Measurements from ENCODE around the gene KCNQ5. TPM values are rescaled to one million over a fixed set of nuclear protein-coding genes. Genes with fewer than 3 reads are reported as not detected.

The KCNQ5 gene
- total RNA-seq, 1 donor from 2014 or later: 10.1 TPM

DNA sequence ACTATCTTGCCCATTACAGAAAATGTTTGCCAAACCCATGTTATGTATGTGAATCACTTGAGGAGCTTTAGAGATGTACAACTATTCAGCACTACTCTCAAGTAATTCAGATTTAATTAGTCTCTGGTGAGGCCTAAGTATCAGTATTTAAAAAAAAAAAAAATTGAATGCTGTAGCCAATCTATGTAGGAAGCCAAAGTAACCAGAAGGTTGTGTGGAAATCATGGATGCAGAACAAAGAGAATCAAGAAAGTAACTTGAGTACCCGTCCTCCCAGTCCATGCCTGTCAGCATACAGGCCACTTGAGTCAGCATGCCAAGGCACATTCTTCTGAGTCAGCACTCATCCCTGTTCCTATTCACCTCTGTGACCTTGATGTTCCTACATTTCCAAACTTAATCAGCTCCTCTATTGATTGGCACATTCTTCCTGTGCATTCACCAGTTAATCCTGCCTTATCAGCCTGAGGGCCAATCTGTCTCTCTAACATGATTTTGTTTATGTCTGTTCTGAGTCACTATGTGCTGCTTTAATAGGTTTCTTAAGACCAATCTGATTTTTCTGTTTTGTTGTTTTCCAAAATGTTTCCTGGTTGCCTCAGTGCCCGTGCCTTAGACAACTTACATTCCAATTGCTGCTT is 165.6 kb downstream of the KCNQ5 start:
- no peak for DNase-seq
- ChIA-PET POLR2A (no interaction called here), CTCF (no interaction called here)
- ATAC-seq (ENCODE audit: low read depth): no peak
- intact Hi-C loops (cut with micrococcal nuclease): no loop called here
- peaks cover 2% of the 10 kb centered on the region for H3K4me1 Mint-ChIP-seq
- H3K27me3 Mint-ChIP-seq: no peaks in the 10 kb centered on the region
- H3K27ac Mint-ChIP-seq: no peak overlapping the region
- no peak overlapping the region for H3K4me3 Mint-ChIP-seq
- TF ChIP-seq, protein P1, sequence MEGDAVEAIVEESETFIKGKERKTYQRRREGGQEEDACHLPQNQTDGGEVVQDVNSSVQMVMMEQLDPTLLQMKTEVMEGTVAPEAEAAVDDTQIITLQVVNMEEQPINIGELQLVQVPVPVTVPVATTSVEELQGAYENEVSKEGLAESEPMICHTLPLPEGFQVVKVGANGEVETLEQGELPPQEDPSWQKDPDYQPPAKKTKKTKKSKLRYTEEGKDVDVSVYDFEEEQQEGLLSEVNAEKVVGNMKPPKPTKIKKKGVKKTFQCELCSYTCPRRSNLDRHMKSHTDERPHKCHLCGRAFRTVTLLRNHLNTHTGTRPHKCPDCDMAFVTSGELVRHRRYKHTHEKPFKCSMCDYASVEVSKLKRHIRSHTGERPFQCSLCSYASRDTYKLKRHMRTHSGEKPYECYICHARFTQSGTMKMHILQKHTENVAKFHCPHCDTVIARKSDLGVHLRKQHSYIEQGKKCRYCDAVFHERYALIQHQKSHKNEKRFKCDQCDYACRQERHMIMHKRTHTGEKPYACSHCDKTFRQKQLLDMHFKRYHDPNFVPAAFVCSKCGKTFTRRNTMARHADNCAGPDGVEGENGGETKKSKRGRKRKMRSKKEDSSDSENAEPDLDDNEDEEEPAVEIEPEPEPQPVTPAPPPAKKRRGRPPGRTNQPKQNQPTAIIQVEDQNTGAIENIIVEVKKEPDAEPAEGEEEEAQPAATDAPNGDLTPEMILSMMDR (IDR thresholded peaks at IDR 0.05): no peak
- H3K9me3 Mint-ChIP-seq: no peaks in the 10 kb centered on the region
- peaks cover 4% of the 10 kb centered on the region for H3K36me3 Mint-ChIP-seq (ENCODE audit: low read depth)

DNA sequence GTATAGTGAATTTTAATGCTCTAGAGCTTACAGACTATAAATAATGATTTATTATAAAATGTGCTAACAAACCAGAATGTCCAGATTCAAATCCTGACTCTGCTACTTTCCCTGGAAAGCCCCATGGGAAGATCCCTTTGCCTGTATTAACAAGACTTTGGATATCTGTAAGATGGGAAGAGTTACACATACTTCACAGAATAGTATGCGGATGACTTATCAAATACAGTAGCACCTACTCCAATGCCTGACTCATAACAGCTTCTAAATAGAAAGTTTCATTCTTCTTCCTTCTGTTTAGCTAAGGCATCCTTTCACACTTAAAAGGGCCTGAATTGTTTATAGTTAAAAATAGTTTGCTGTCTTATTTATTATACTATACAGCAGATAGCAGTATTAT is 166.3 kb downstream of the KCNQ5 start:
- ATAC-seq (ENCODE audit: low read depth) (no peak), DNase-seq (no peak)
- intact Hi-C loops (cut with micrococcal nuclease): no loop called here
- TF ChIP-seq, protein P1 (IDR thresholded peaks at IDR 0.05): no peak
- POLR2A ChIA-PET: no interaction called here
- H3K4me1 Mint-ChIP-seq: peaks cover 2% of the 10 kb centered on the region
- H3K9me3 Mint-ChIP-seq: no peaks in the 10 kb centered on the region
- no peak overlapping the region for H3K27ac Mint-ChIP-seq
- no peak overlapping the region for H3K4me3 Mint-ChIP-seq
- H3K36me3 Mint-ChIP-seq (ENCODE audit: low read depth): peaks cover 4% of the 10 kb centered on the region
- CTCF ChIA-PET: no interaction called here
- H3K27me3 Mint-ChIP-seq: no peaks in the 10 kb centered on the region

GRCh38 chr6:72789145-72789544 is 167.3 kb downstream of the KCNQ5 start:
- DNase-seq (no peak), ATAC-seq (ENCODE audit: low read depth) (no peak)
- no peaks in the 10 kb centered on the region for H3K9me3 Mint-ChIP-seq
- H3K27ac Mint-ChIP-seq: no peak overlapping the region
- peaks cover 4% of the 10 kb centered on the region for H3K36me3 Mint-ChIP-seq (ENCODE audit: low read depth)
- H3K4me3 Mint-ChIP-seq: no peak overlapping the region
- intact Hi-C loops (cut with micrococcal nuclease): no loop called here
- ChIA-PET CTCF (no interaction called here), POLR2A (no interaction called here)
- no peaks in the 10 kb centered on the region for H3K27me3 Mint-ChIP-seq
- peaks cover 2% of the 10 kb centered on the region for H3K4me1 Mint-ChIP-seq
- TF ChIP-seq, protein P1 (IDR thresholded peaks at IDR 0.05): no peak

GRCh38 chr6:72792692-72793091 is 170.8 kb downstream of the KCNQ5 start:
- H3K4me1 Mint-ChIP-seq: peaks cover 2% of the 10 kb centered on the region
- no peak overlapping the region for H3K4me3 Mint-ChIP-seq
- no peak for DNase-seq
- no peak overlapping the region for H3K27ac Mint-ChIP-seq
- ChIA-PET CTCF (no interaction called here), POLR2A (no interaction called here)
- TF ChIP-seq, protein P1 (IDR thresholded peaks at IDR 0.05): no peak
- ATAC-seq (ENCODE audit: low read depth): no peak
- H3K27me3 Mint-ChIP-seq: no peaks in the 10 kb centered on the region
- peaks cover 4% of the 10 kb centered on the region for H3K36me3 Mint-ChIP-seq (ENCODE audit: low read depth)
- H3K9me3 Mint-ChIP-seq: no peaks in the 10 kb centered on the region
- intact Hi-C loops (cut with micrococcal nuclease): no loop called here

DNA sequence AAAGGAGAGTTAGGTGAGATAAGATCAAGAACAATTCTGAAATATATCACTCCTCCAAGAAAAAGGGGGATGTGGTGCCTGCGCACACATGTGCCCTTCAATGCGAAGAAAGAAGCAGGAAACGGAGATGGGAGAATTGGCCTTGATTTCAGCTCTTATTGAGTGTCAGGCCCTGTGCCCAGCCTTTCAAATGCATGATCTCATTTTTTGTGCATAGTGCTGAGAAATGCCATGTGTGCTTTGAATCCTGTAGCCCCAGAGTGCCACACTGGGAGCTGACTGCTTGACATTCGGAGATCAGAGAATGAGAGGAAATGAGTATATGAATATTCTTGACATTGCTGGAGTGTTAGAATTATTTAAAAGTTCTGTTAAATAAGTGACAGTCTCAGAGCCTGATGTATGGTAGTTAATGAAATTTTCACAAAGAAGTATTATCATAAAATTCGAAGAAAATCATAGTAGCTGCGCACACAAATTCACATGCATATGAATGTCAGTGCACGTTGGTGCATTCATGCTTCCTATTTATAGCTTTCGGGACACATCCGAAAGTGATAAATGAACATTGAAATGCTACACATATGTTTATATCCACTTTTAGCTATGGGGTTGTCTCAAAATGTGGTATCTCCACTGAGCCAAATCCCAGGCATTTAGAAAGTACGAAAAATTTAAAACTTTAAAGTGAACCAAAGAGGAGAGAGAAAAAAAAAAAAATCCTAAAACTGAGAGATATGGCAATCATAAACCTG is 172.0 kb downstream of the KCNQ5 start:
- Mint-ChIP-seq H3K4me1 (peaks cover 2% of the 10 kb centered on the region), H3K36me3 (ENCODE audit: low read depth) (peaks cover 4% of the 10 kb centered on the region), H3K27ac (no peak overlapping the region), H3K9me3 (no peaks in the 10 kb centered on the region), H3K27me3 (no peaks in the 10 kb centered on the region), H3K4me3 (no peak overlapping the region)
- ChIA-PET CTCF (no interaction called here), POLR2A (no interaction called here)
- TF ChIP-seq, protein P1 (IDR thresholded peaks at IDR 0.05): no peak
- DNase-seq (no peak), ATAC-seq (ENCODE audit: low read depth) (no peak)
- intact Hi-C loops (cut with micrococcal nuclease): no loop called here

All from activated B cell treated with CpG ODN at 0.5 μM for 24 hours (primary cell).